ENCODE data around the gene MXD4. TPM values are rescaled to one million over a fixed set of nuclear protein-coding genes. Genes with fewer than 3 reads are reported as not detected.

The MXD4 gene
- total and polyA plus RNA-seq, 2 donors (not counting 1 experiment from before 2014, with no cell fraction given): 22.1 to 42.1 TPM

DNA sequence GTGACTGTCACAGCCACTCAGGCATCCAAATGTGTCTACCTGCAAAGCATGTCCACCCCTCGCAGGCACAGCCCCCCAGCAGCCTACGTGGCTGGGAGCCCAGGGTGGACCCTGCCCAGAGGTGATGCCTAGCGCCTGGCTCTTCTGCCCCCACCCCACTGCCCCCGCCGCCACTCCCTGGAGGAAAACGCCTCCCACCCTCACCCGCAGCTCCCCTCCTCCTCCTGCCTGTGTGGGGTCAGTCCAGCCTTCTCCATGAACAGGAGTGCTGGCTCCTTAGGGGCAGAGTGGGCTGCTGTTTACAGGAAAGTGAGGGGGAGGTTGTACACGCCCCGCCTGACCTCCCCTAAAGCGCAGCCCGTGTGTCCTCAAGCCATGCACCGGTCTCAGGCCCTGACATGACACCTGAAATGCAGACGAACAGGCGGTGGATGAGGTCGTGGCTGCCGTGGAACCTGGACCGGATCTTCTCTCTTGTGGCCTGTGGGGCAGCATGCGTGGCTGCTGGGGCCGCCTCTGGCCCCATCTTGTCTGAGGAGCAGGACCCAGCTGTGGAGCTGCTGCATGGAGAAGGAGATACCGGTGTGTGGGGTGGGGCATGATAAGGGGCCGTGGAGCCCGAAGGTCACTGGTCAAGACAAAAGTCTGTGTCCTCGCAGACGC lies 11.9 kb upstream of the MXD4 start:
- no peaks in the 10 kb centered on the region for H3K27me3 ChIP-seq (ENCODE audit: control insufficient read depth, insufficient read depth, low read length)
- H4K20me1 ChIP-seq (ENCODE audit: control insufficient read depth, extremely low read depth, insufficient read depth, low read length): no peaks in the 10 kb centered on the region
- H3K4me3 ChIP-seq (replicated peaks in 1 of 4; ENCODE audit: control extremely low read depth in 1 of 4, insufficient read depth in 1 of 4, low read depth in 3 of 4, low read length in 4 of 4): no peak overlapping the region
- H2AFZ ChIP-seq (ENCODE audit: low read length): no peak overlapping the region
- TF ChIP-seq EZH2 (IDR thresholded peaks at IDR 0.05; ENCODE audit: low read length, missing control alignments): no peak
- TF ChIP-seq, protein P1, sequence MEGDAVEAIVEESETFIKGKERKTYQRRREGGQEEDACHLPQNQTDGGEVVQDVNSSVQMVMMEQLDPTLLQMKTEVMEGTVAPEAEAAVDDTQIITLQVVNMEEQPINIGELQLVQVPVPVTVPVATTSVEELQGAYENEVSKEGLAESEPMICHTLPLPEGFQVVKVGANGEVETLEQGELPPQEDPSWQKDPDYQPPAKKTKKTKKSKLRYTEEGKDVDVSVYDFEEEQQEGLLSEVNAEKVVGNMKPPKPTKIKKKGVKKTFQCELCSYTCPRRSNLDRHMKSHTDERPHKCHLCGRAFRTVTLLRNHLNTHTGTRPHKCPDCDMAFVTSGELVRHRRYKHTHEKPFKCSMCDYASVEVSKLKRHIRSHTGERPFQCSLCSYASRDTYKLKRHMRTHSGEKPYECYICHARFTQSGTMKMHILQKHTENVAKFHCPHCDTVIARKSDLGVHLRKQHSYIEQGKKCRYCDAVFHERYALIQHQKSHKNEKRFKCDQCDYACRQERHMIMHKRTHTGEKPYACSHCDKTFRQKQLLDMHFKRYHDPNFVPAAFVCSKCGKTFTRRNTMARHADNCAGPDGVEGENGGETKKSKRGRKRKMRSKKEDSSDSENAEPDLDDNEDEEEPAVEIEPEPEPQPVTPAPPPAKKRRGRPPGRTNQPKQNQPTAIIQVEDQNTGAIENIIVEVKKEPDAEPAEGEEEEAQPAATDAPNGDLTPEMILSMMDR (conservative IDR thresholded peaks at IDR 0.05 in 1 of 2, IDR thresholded peaks at IDR 0.05 in 1 of 2; ENCODE audit: low read depth in 1 of 2, low read length in 2 of 2): no peak
- H3K79me2 ChIP-seq (ENCODE audit: control insufficient read depth, insufficient read depth, low read length): no peaks in the 10 kb centered on the region
- H3K4me2 ChIP-seq (ENCODE audit: extremely low read depth, insufficient read depth, low read length): no peak overlapping the region
- no peaks in the 10 kb centered on the region for H3K9me3 ChIP-seq (ENCODE audit: control insufficient read depth, insufficient read depth, low read depth, low read length)
- DNase-seq (ENCODE audit: low read depth in 2 of 2): no peak
- H3K9ac ChIP-seq (ENCODE audit: insufficient read depth, low read length): no peak overlapping the region
- no peaks in the 10 kb centered on the region for H3K4me1 ChIP-seq (ENCODE audit: control insufficient read depth, extremely low read depth, insufficient read depth, low read length)
- H3K27ac ChIP-seq (ENCODE audit: insufficient read depth, low read length): no peak overlapping the region
- no peaks in the 10 kb centered on the region for H3K36me3 ChIP-seq (ENCODE audit: control insufficient read depth, insufficient read depth, low read length)

DNA sequence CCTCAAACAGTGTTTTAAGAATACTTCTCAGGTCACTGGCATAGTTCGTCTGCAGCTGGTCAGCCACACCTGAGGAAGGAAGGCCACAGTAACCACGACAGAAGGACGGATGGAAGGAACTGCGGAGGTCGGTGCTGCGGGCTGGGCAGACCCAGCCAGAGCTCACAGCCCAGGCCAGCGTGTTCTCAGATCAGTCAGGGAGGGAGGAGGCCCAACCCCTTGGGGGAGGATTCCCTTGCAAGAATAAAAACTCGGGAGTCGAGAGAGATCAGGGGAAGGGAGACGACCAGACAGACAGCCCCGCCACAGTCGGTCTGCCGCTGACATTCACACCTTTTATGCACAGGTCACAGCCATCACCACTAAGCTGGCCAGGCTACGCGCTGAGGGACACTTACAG lies 11.3 kb upstream of the MXD4 start:
- H3K4me1 ChIP-seq (ENCODE audit: control insufficient read depth, extremely low read depth, insufficient read depth, low read length): no peaks in the 10 kb centered on the region
- no peaks in the 10 kb centered on the region for H3K27me3 ChIP-seq (ENCODE audit: control insufficient read depth, insufficient read depth, low read length)
- no peak for DNase-seq (ENCODE audit: low read depth in 2 of 2)
- H3K36me3 ChIP-seq (ENCODE audit: control insufficient read depth, insufficient read depth, low read length): no peaks in the 10 kb centered on the region
- no peak overlapping the region for H2AFZ ChIP-seq (ENCODE audit: low read length)
- H3K9me3 ChIP-seq (ENCODE audit: control insufficient read depth, insufficient read depth, low read depth, low read length): no peaks in the 10 kb centered on the region
- no peak for TF ChIP-seq EZH2 (IDR thresholded peaks at IDR 0.05; ENCODE audit: low read length, missing control alignments)
- TF ChIP-seq, protein P1 (conservative IDR thresholded peaks at IDR 0.05 in 1 of 2, IDR thresholded peaks at IDR 0.05 in 1 of 2; ENCODE audit: low read depth in 1 of 2, low read length in 2 of 2): no peak
- H3K79me2 ChIP-seq (ENCODE audit: control insufficient read depth, insufficient read depth, low read length): no peaks in the 10 kb centered on the region
- H3K4me3 ChIP-seq (replicated peaks in 1 of 4; ENCODE audit: control extremely low read depth in 1 of 4, insufficient read depth in 1 of 4, low read depth in 3 of 4, low read length in 4 of 4): no peak overlapping the region
- no peak overlapping the region for H3K27ac ChIP-seq (ENCODE audit: insufficient read depth, low read length)
- H3K4me2 ChIP-seq (ENCODE audit: extremely low read depth, insufficient read depth, low read length): no peak overlapping the region
- no peaks in the 10 kb centered on the region for H4K20me1 ChIP-seq (ENCODE audit: control insufficient read depth, extremely low read depth, insufficient read depth, low read length)
- no peak overlapping the region for H3K9ac ChIP-seq (ENCODE audit: insufficient read depth, low read length)

DNA sequence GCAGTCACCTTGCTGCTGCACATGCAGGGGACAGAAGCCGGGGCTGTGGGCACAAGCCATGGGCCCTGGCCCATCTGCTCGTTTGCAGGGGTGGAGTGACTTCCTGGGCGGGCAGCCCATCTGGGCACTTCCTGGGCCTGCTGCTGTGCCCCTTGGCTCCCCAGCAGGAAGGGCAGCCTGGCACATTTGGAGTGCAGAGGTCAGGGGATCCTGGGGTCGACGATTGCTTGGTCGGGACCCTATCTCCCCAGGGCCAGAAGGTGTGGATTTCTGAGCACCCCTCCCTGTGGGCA lies 10.9 kb upstream of the MXD4 start:
- no peak overlapping the region for H2AFZ ChIP-seq (ENCODE audit: low read length)
- no peaks in the 10 kb centered on the region for H3K36me3 ChIP-seq (ENCODE audit: control insufficient read depth, insufficient read depth, low read length)
- H3K4me2 ChIP-seq (ENCODE audit: extremely low read depth, insufficient read depth, low read length): no peak overlapping the region
- no peaks in the 10 kb centered on the region for H3K27me3 ChIP-seq (ENCODE audit: control insufficient read depth, insufficient read depth, low read length)
- H3K4me3 ChIP-seq (replicated peaks in 1 of 4; ENCODE audit: control extremely low read depth in 1 of 4, insufficient read depth in 1 of 4, low read depth in 3 of 4, low read length in 4 of 4): no peak overlapping the region
- DNase-seq (ENCODE audit: low read depth in 2 of 2): no peak
- H3K9me3 ChIP-seq (ENCODE audit: control insufficient read depth, insufficient read depth, low read depth, low read length): no peaks in the 10 kb centered on the region
- no peaks in the 10 kb centered on the region for H3K4me1 ChIP-seq (ENCODE audit: control insufficient read depth, extremely low read depth, insufficient read depth, low read length)
- TF ChIP-seq, protein P1 (conservative IDR thresholded peaks at IDR 0.05 in 1 of 2, IDR thresholded peaks at IDR 0.05 in 1 of 2; ENCODE audit: low read depth in 1 of 2, low read length in 2 of 2): no peak
- H4K20me1 ChIP-seq (ENCODE audit: control insufficient read depth, extremely low read depth, insufficient read depth, low read length): no peaks in the 10 kb centered on the region
- no peaks in the 10 kb centered on the region for H3K79me2 ChIP-seq (ENCODE audit: control insufficient read depth, insufficient read depth, low read length)
- no peak overlapping the region for H3K27ac ChIP-seq (ENCODE audit: insufficient read depth, low read length)
- H3K9ac ChIP-seq (ENCODE audit: insufficient read depth, low read length): no peak overlapping the region

Data from fibroblast of lung (primary cell).